Neural cell (in vitro differentiated cells): ENCODE results near the gene MBNL2. TPM values are rescaled to one million over a fixed set of nuclear protein-coding genes. Genes with fewer than 3 reads are reported as not detected.

Experiments used
- H2AFZ ChIP-seq: fragments of 200-600, 300-800 bp; sonication (generic), shearing (Covaris generic); 2 replicates; pipeline ENCODE4 v1.6.0; 2014; ENCODE audit warnings: low read depth, mild to moderate bottlenecking, antibody characterized with exemption, low read length, moderate library complexity
- H3F3A ChIP-seq: fragments of 200-600 bp; shearing (Covaris generic); 2 replicates; pipeline ENCODE4 v1.6.1; 2016; ENCODE audit warnings: mild to moderate bottlenecking, moderate library complexity, mixed read lengths, antibody characterized with exemption, low read length; ENCODE audit not compliant: insufficient read depth, poor library complexity, severe bottlenecking
- H3K27ac ChIP-seq: fragments of 200-600, 300-800 bp; sonication (generic), shearing (Covaris generic); 2 replicates; pipeline ENCODE4 v1.5.1; 2014; ENCODE audit warnings: mild to moderate bottlenecking, low read length, moderate library complexity
- H3K27me3 ChIP-seq: fragments of 300-800, 200-600 bp; sonication (generic), shearing (Covaris generic); 2 replicates; pipeline ENCODE4 v1.6.0; 2014; ENCODE audit warnings: mild to moderate bottlenecking, low read depth, low read length, moderate library complexity; ENCODE audit not compliant: insufficient read depth
- H3K36me3 ChIP-seq: fragments of 300-800, 200-600 bp; sonication (generic), shearing (Covaris generic); 2 replicates; pipeline ENCODE4 v1.5.1; 2014; ENCODE audit warnings: mild to moderate bottlenecking, antibody characterized with exemption, low read length, moderate library complexity; ENCODE audit not compliant: insufficient read depth
- H3K4me2 ChIP-seq: fragments of 300-800, 200-600 bp; sonication (generic), shearing (Covaris generic); 2 replicates; pipeline ENCODE4 v1.6.0; 2014; ENCODE audit warnings: mild to moderate bottlenecking, low read length
- H3K4me3 ChIP-seq: fragments of 300-800, 200-600 bp; sonication (generic), shearing (Covaris generic); 2 replicates; pipeline ENCODE4 v1.5.1; 2014; ENCODE audit warnings: mild to moderate bottlenecking, low read length, moderate library complexity
- H3K79me2 ChIP-seq: fragments of 200-600 bp; shearing (Covaris generic); replicated peaks from 2 replicates; pipeline ENCODE4 v1.6.0; 2014; ENCODE audit warnings: mild to moderate bottlenecking, low read length, moderate library complexity; ENCODE audit not compliant: insufficient read depth
- H3K9ac ChIP-seq: fragments of 300-800, 200-600 bp; sonication (generic), shearing (Covaris generic); 2 replicates; pipeline ENCODE4 v1.6.1; 2016; ENCODE audit warnings: mild to moderate bottlenecking, low read length, mixed read lengths
- H3K9me2 ChIP-seq: fragments of 200-600 bp; shearing (Covaris generic); 2 replicates; pipeline ENCODE4 v1.6.1; 2016; ENCODE audit warnings: mild to moderate bottlenecking, low read length, mixed read lengths; ENCODE audit not compliant: insufficient read depth
- H3K9me3 ChIP-seq: fragments of 200-600, 300-800 bp; sonication (generic), shearing (Covaris generic); 2 replicates; pipeline ENCODE4 v1.6.1; 2016; ENCODE audit warnings: mild to moderate bottlenecking, mixed run types, low read length, moderate library complexity, mixed read lengths
- H4K20me1 ChIP-seq: fragments of 200-600 bp; shearing (Covaris generic); 2 replicates; pipeline ENCODE4 v1.6.1; 2016; ENCODE audit warnings: mild to moderate bottlenecking, mixed run types; ENCODE audit not compliant: insufficient read depth
- CTCF ChIP-seq: fragments of 450-650 bp; IDR thresholded peaks from 2 replicates; pipeline ENCODE4 v1.5.1; 2014; ENCODE audit warnings: antibody characterized with exemption, mild to moderate bottlenecking, moderate library complexity; ENCODE audit not compliant: poor library complexity, severe bottlenecking
- EP300 ChIP-seq: fragments of 450-650 bp; conservative IDR thresholded peaks from 2 replicates; pipeline ENCODE4 v1.6.1; 2014; ENCODE audit warnings: antibody characterized with exemption, mild to moderate bottlenecking, moderate library complexity; ENCODE audit not compliant: poor library complexity, severe bottlenecking
- EZH2 ChIP-seq: fragments of 200-600, 300-800 bp; shearing (Covaris generic), sonication (generic); IDR thresholded peaks from 2 replicates; pipeline ENCODE4 v1.6.1; 2014; ENCODE audit warnings: antibody characterized with exemption, low read length, borderline replicate concordance, mild to moderate bottlenecking; ENCODE audit not compliant: insufficient read depth, poor library complexity, severe bottlenecking
- MXI1 ChIP-seq: fragments of 450-650 bp; conservative IDR thresholded peaks from 2 replicates; pipeline ENCODE4 v1.6.1; 2014; ENCODE audit warnings: antibody characterized with exemption, mild to moderate bottlenecking; ENCODE audit not compliant: poor library complexity, severe bottlenecking
- POLR2AphosphoS5 ChIP-seq: IDR thresholded peaks from 2 replicates; pipeline ENCODE4 v1.6.1; 2012
- RAD21 ChIP-seq: fragments of 450-650 bp; conservative IDR thresholded peaks from 2 replicates; pipeline ENCODE4 v1.6.1; 2014; ENCODE audit warnings: antibody characterized with exemption, mild to moderate bottlenecking, moderate library complexity
- SMC3 ChIP-seq: fragments of 450-650 bp; conservative IDR thresholded peaks from 2 replicates; pipeline ENCODE4 v1.6.1; 2014; ENCODE audit warnings: antibody characterized with exemption, mild to moderate bottlenecking, moderate library complexity; ENCODE audit not compliant: poor library complexity
- TAF1 ChIP-seq: IDR thresholded peaks from 2 replicates; pipeline ENCODE4 v1.6.1; 2012; ENCODE audit warnings: low read depth
- polyA plus RNA-seq: library from polyadenylated mRNA; depleted of rRNA; stranded (reverse); fragments of >200 nt; gene quantifications from 2 replicates; pipeline ENCODE4 v1.2.3, GENCODE V29; 2014
- TF ChIP-seq, protein P1 (sequence below): IDR thresholded peaks from 2 replicates; pipeline ENCODE4 v1.6.1; 2012; ENCODE audit warnings: borderline replicate concordance

MBNL2 gene
- polyA plus RNA-seq, 1 donor from 2014 or later: 4.3 TPM

DNA sequence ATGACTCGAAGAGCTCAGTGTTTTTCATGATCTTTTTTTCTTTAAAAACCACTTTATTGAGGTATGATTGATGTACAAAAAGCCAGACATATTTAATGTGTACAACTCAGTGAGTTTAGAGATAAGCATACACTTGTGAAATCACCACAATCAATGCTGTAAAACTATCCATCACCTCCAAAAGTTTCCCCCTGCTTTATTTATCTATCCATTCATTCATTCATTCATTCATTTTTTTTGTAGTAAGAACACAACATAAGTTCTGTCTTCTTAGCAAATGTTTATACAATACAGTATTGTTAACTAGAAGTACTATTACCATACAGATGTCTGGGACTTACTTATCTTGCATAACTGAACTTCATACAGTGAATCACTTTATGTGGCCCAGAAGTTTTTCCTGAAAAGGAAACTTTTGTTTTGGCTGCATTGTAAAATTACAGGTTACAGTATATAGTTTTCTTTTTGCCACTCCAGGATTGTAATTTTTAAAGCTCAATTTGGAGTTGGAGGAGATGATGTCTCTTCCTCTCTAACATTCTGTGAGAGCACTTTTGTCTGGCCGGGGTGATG is 218.6 kb downstream of the MBNL2 start:
- Histone ChIP-seq H3K9me3 (no peaks in the 10 kb centered on the region), H3K27ac (no peak overlapping the region), H3K9ac (no peak overlapping the region), H3K4me2 (no peak overlapping the region), H3F3A (no peaks in the 10 kb centered on the region), H3K4me3 (no peak overlapping the region), H3K9me2 (no peaks in the 10 kb centered on the region), H3K36me3 (no peaks in the 10 kb centered on the region), H2AFZ (no peak overlapping the region), H3K79me2 (peaks cover 64% of the 10 kb centered on the region), H4K20me1 (no peaks in the 10 kb centered on the region), H3K27me3 (no peaks in the 10 kb centered on the region)
- TF ChIP-seq RAD21: no peak
- TF ChIP-seq, protein P1, sequence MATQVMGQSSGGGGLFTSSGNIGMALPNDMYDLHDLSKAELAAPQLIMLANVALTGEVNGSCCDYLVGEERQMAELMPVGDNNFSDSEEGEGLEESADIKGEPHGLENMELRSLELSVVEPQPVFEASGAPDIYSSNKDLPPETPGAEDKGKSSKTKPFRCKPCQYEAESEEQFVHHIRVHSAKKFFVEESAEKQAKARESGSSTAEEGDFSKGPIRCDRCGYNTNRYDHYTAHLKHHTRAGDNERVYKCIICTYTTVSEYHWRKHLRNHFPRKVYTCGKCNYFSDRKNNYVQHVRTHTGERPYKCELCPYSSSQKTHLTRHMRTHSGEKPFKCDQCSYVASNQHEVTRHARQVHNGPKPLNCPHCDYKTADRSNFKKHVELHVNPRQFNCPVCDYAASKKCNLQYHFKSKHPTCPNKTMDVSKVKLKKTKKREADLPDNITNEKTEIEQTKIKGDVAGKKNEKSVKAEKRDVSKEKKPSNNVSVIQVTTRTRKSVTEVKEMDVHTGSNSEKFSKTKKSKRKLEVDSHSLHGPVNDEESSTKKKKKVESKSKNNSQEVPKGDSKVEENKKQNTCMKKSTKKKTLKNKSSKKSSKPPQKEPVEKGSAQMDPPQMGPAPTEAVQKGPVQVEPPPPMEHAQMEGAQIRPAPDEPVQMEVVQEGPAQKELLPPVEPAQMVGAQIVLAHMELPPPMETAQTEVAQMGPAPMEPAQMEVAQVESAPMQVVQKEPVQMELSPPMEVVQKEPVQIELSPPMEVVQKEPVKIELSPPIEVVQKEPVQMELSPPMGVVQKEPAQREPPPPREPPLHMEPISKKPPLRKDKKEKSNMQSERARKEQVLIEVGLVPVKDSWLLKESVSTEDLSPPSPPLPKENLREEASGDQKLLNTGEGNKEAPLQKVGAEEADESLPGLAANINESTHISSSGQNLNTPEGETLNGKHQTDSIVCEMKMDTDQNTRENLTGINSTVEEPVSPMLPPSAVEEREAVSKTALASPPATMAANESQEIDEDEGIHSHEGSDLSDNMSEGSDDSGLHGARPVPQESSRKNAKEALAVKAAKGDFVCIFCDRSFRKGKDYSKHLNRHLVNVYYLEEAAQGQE: no peak
- TF ChIP-seq EZH2: no peak
- TF ChIP-seq TAF1: no peak
- TF ChIP-seq MXI1: no peak
- no peak for TF ChIP-seq SMC3
- no peak for TF ChIP-seq POLR2AphosphoS5
- no peak for TF ChIP-seq CTCF
- TF ChIP-seq EP300: no peak

- no peak overlapping the region for H3K27ac ChIP-seq
- H3K4me2 ChIP-seq: no peak overlapping the region
- H3K4me3 ChIP-seq: no peak overlapping the region
- H3F3A ChIP-seq: no peaks in the 10 kb centered on the region
- H3K79me2 ChIP-seq: peaks cover 63% of the 10 kb centered on the region
- H3K27me3 ChIP-seq: no peaks in the 10 kb centered on the region
- H2AFZ ChIP-seq: no peak overlapping the region
- H3K9ac ChIP-seq: no peak overlapping the region
- H3K9me3 ChIP-seq: no peaks in the 10 kb centered on the region
- no peaks in the 10 kb centered on the region for H3K9me2 ChIP-seq
- H3K36me3 ChIP-seq: no peaks in the 10 kb centered on the region
- H4K20me1 ChIP-seq: no peaks in the 10 kb centered on the region
- TF ChIP-seq EZH2 (no peak), SMC3 (no peak), POLR2AphosphoS5 (no peak), RAD21 (no peak), TAF1 (no peak), MXI1 (no peak), CTCF (no peak), EP300 (no peak)
- TF ChIP-seq, protein P1: no peak
Observed at GRCh38 chr13:97441368-97441767, 219.2 kb downstream of the MBNL2 start.
